ENCODE measurements around the gene SUPT3H.

The SUPT3H gene

DNA sequence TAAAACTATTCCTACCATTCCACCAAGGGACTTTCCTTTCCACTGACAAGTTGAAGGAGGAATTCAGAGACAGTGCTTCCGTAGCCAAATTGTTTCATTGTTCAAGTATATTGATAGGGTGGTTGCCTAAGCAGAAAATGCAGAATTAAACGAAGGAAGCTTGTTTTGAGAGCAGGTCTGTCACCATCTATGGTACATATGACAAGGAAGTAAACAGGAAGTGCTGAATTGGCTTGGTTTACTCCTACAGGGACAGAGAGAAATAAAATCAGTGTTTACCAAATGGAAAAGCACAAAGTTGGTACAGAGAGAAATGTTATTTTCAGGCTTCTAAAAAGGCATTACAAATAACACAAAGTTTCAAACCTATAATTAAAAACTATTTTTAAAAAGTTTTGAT, 568.5 kb downstream of the SUPT3H start:
- DNase-seq (ENCODE audit: low read depth): no peak
- H3K4me3 ChIP-seq (ENCODE audit: low read depth, low read length): no peak overlapping the region

GRCh38 chr6:44808148-44808547, 569.6 kb downstream of the SUPT3H start:
- DNase-seq (ENCODE audit: low read depth): no peak
- H3K4me3 ChIP-seq (ENCODE audit: low read depth, low read length): no peak overlapping the region
- TF ChIP-seq MYC (IDR thresholded peaks at IDR 0.05; ENCODE audit: low read depth, low read length) (no peak), MAX (IDR thresholded peaks at IDR 0.05; ENCODE audit: low read depth, low read length) (no peak), CTCF (IDR thresholded peaks at IDR 0.05; ENCODE audit: low read depth, low read length) (no peak), POLR2A (IDR thresholded peaks at IDR 0.05; ENCODE audit: extremely low read depth, insufficient read length) (no peak)

More for the DNA sequence above, 568.5 kb downstream of the SUPT3H start:
- TF ChIP-seq MAX (IDR thresholded peaks at IDR 0.05; ENCODE audit: low read depth, low read length): no peak
- TF ChIP-seq CTCF (IDR thresholded peaks at IDR 0.05; ENCODE audit: low read depth, low read length): no peak
- TF ChIP-seq POLR2A (IDR thresholded peaks at IDR 0.05; ENCODE audit: extremely low read depth, insufficient read length): no peak
- no peak for TF ChIP-seq MYC (IDR thresholded peaks at IDR 0.05; ENCODE audit: low read depth, low read length)

DNA sequence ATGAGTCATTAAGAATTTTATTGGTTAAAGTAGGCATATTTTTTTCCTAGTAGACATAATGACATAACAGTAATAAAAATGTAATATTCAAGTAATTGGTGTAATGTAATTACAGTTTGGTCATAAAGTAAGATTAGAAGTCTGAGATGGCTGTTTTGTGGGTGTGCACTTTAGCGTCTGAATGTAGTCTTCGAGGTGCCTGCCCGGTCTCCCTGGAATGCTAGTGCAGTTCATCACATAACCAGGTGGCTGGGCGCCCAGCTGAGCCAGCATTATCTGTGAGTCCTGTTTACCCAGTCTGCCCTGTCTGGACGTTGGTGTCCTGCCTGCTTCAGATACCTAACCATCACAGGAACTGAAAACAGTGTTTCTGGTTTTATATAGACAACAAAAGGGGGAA, 571.1 kb downstream of the SUPT3H start:
- no peak overlapping the region for H3K4me3 ChIP-seq (ENCODE audit: low read depth, low read length)
- no peak for DNase-seq (ENCODE audit: low read depth)
- no peak for TF ChIP-seq MAX (IDR thresholded peaks at IDR 0.05; ENCODE audit: low read depth, low read length)
- no peak for TF ChIP-seq POLR2A (IDR thresholded peaks at IDR 0.05; ENCODE audit: extremely low read depth, insufficient read length)
- no peak for TF ChIP-seq MYC (IDR thresholded peaks at IDR 0.05; ENCODE audit: low read depth, low read length)
- no peak for TF ChIP-seq CTCF (IDR thresholded peaks at IDR 0.05; ENCODE audit: low read depth, low read length)

GRCh38 chr6:44805238-44805846, 572.4 kb downstream of the SUPT3H start:
- no peak for DNase-seq (ENCODE audit: low read depth)
- TF ChIP-seq MYC (IDR thresholded peaks at IDR 0.05; ENCODE audit: low read depth, low read length): no peak
- TF ChIP-seq MAX (IDR thresholded peaks at IDR 0.05; ENCODE audit: low read depth, low read length): no peak
- TF ChIP-seq CTCF (IDR thresholded peaks at IDR 0.05; ENCODE audit: low read depth, low read length): no peak
- no peak for TF ChIP-seq POLR2A (IDR thresholded peaks at IDR 0.05; ENCODE audit: extremely low read depth, insufficient read length)
- H3K4me3 ChIP-seq (ENCODE audit: low read depth, low read length): no peak overlapping the region

DNA sequence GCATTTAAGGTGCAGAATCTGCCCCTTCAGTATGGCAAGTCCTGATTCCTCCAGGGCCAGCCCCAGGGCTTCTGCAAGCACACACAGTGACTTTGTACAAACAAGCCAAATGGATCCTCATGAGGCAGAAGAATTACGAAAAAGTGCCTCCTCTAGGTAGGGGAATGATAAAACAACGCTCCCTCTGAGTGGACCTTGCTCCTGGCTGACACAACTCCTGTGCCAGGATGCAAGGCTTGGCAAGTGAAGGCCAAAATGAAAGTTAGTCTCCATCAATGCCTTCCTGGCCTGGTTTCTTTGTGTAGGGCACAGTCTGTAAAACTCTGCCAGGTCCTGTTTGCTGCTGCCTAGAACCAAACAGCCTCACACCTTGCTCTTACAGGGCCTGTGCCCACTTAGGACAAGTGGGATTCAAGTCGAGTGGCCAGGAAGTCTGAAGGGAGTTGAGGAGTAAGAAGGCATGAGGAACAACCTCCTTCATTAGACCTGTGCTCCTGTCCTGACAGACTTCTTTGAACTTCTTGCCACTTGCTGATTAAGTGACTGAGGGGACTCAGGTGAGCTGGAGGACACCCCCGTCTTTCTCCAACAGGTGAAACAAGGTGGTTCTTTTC, 573.1 kb downstream of the SUPT3H start:
- no peak overlapping the region for H3K4me3 ChIP-seq (ENCODE audit: low read depth, low read length)
- DNase-seq (ENCODE audit: low read depth): no peak
- TF ChIP-seq MYC (IDR thresholded peaks at IDR 0.05; ENCODE audit: low read depth, low read length): no peak

DNA sequence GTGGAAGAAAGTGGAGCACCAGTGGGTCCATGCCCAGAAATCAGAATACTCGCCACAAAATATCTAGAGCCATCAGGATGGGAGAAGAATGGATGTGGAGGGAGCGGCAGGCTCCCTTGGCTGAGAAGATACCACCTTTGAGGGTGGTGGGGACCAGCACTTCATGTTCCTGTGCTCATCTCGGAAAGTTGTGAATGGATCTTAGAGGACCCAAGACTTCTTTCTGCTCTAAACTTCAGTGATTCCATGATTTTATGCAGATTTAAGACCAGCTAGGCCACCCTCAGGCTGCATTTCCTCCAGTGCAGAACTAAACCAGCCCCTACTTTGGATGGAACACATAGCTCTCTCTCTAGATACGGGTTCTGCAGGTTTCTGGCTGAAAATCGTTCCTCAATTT, 573.7 kb downstream of the SUPT3H start:
- no peak overlapping the region for H3K4me3 ChIP-seq (ENCODE audit: low read depth, low read length)
- TF ChIP-seq MAX (IDR thresholded peaks at IDR 0.05; ENCODE audit: low read depth, low read length) (no peak), MYC (IDR thresholded peaks at IDR 0.05; ENCODE audit: low read depth, low read length) (no peak), POLR2A (IDR thresholded peaks at IDR 0.05; ENCODE audit: extremely low read depth, insufficient read length) (no peak), CTCF (IDR thresholded peaks at IDR 0.05; ENCODE audit: low read depth, low read length) (no peak)
- DNase-seq (ENCODE audit: low read depth): no peak
